ENCODE measurements around the gene ATP9A.

GRCh38 chr20:51569815-51570738 is 198.1 kb downstream of the ATP9A start:
- TF ChIP-seq JUND (IDR thresholded peaks at IDR 0.05), result peak; percentile 19; the same call in 1 of the 2 replicates
- no peak for TF ChIP-seq POLR2A (IDR thresholded peaks at IDR 0.05; ENCODE audit: borderline replicate concordance, extremely low read depth, insufficient read depth, insufficient read length)
- TF ChIP-seq POLR2AphosphoS5 (IDR thresholded peaks at IDR 0.05; ENCODE audit: low read depth, low read length), result no peak
- no peak for TF ChIP-seq CTCF (IDR thresholded peaks at IDR 0.05 in 2 of 3, conservative IDR thresholded peaks at IDR 0.05 in 1 of 3; ENCODE audit: borderline replicate concordance in 1 of 3, insufficient read depth in 1 of 3, low read depth in 2 of 3, low read length in 2 of 3)
- no peak for TF ChIP-seq CEBPB (IDR thresholded peaks at IDR 0.05; ENCODE audit: low read depth)
- no peak for TF ChIP-seq EZH2 (IDR thresholded peaks at IDR 0.05)
- TF ChIP-seq FOSL1 (IDR thresholded peaks at IDR 0.05; ENCODE audit: low read depth), result peak; percentile 23; the same call in 1 of the 2 replicates
- no peak for TF ChIP-seq ZNF274 (IDR thresholded peaks at IDR 0.05; ENCODE audit: low read depth, low read length)
- no peak for TF ChIP-seq MAX (IDR thresholded peaks at IDR 0.05)
- TF ChIP-seq YY1 (IDR thresholded peaks at IDR 0.05; ENCODE audit: extremely low read depth, insufficient replicate concordance, low read depth, low read length), result no peak

Measured in HCT116 (cell line).